ENCODE results near the gene TMEM91.
A peak's percentile ranks its signal among the peaks of the same experiment; 100 is the strongest.
"Not testable (repeated sequence)": the region's sequence is repeated elsewhere in the genome, so short reads cannot be mapped to it uniquely, and the experiment has no call there.

TMEM91 gene

DNA sequence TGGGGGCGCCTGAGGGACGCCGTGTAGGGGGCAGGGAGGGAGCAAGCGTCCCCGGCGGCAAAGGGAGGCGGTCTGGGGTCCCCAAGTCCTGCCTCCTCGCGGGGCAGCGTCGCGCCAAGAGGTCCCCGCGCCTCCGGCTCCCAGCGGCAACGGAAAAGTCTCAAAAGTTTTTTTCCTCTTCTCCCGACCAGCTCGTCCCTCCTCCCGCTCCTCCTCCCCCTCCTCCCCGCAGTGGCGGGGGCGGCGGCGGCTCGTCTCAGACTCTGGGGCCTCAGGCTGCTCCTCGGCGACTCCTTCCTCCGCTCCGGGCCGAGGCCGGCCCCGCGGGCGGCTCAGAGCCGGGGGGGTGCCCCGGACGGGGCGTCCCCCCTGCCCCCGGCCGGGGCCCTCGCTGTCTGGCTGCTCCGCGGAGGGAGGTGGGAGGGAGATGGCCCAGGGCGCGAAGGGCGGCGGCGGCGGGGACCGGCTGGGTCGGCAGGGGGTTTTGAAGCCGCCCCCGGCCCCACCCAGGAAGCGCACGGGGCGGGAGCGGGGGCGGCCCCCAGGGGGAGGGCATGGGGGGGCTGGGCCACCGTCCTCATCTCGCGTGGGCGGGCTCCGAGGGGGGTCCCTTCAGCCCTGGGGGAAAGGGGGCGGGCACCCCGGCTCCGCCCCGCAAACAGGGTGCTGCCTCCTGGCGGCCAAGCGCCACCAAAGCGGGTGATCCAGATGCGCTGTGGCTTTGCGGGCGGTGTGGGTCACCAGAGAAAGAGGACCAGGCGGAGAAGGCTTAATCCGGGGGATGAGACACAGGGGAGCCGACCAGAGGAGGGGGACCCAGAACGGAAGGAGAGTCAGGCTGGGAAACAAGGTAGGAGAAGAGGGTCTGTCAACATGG lies 22.6 kb upstream of the TMEM91 start, which contains the start of gene TGFB1:
Gene TGFB1, minus strand, starts transcription at position 457 of the 877 bp plus-strand sequence. CDS start 878 bp downstream, outside the sequence.
- DNase-seq, result no peak

DNA sequence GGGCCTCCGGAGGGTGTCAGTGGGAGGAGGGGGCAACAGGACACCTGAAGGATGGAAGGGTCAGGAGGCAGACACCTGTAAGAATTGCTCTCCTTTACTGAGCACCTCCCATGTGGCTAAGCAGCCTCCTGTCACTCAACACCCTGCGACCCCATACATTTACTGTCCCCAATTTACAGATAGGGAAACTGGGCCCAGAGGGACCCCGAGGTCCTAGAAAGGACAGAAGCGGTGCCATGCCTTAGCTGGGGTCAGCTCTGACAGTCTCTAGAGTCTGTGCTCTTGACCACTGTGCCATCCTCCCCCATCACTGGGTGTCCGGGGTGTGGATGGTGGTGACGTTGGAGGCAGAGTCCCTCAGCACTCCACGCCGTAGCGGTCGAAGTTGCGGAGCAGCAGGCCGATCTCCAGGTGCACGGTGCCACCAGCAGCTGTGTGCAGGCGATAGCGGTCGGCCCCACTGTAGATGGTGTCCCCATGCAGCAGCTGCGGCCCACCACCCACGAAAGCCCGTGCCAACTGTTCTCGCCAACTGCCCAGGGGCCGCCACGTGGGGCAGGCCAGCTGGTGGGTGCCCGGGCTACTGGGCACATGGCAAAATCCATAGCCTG lies 21.9 kb upstream of the TMEM91 start:
- no peak for DNase-seq

DNA sequence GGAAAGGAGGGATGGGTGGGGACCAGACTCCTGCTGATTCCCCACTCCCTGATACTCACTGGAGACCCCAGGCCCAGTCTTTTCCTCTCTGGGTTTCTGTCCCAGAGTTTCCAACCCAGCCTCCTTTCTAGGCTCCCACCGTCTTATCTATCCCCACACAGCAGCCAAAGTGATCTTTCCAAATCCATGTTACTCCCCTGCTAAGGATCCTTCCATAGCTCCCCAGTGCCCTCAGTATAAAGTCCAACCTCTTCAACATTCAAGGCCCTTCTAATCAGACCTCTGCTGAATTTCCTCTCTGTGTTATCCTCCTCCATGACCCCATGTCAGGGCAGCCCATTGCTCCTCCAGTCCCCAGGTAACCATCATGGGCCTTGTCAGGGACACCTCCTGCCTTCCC lies 21.3 kb upstream of the TMEM91 start:
- no peak for DNase-seq

DNA sequence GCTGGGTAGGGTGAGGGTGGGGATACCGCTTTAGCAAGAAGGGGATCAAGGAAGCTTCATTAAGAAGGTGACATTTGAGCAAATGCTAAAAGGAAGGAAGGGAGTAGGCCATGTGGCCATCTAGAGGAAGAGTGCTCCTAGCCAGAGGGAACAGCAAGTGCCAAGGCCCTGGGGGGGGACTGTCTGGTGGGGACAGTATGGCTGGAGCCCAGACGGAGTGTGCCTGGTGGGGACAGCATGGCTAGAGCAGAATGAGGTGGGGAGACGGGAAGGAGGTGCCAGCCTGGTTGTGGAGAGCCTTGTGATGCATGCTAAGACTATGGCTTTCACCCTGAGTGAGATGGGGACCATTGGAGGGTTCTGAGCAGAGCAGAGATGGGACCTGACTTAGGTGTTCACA lies 20.5 kb upstream of the TMEM91 start:
- no peak for DNase-seq

DNA sequence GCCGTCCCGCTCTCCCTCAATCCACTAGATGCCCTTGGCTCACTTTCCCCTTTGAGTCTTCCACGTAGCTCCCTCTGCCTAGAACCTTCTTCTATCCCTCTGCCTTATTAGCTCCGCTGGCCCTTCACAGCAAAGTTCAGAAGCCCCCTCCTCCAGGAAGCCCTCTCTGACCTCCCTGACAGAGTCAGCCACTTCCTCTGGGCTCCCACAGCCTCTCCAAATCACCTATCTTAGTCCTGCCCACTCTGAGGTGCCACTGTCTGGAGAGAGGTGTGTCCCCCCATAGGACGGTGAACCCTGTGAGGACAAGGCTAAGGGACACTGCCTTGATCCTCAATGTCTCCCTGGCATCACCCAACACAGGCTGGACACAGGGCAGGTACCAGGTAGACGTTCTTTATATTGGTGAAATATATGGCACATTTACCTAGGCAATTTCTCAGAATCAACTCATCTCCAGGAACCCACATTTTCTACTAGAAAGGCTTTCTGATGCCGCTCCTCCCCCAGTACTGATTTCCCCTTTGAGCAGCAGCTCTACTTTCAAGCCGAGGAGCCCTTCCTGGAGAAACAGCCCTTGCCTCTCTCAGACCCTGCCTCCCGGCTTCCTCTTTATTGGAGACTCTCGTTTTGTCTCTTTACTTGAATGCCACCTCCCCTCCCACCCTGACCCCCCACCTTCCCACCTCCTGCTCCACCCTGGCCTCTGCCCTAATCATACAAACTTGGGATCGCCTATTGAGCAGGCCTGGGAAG lies 19.2 kb upstream of the TMEM91 start:
- DNase-seq, result no peak

DNA sequence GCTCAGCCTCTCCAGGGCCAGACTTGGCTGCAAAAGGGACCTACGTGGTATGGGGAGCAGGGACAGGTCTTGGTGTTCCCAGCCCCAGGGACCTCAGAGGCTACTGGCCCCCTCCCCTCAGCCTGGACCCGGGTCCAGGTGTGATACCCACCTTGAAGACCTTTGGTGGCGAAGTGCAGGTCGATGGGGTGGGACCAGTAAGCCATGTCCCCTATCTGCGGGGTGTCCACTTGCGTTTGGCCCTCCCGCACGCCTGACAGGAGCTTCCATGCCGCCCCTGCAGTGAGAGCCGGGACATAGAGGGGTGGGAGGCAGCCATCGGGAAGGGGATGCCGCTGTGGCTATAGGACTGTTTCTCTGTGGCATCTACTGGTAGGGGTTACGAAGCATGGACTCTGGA lies 18.6 kb upstream of the TMEM91 start:
- DNase-seq, result no peak

DNA sequence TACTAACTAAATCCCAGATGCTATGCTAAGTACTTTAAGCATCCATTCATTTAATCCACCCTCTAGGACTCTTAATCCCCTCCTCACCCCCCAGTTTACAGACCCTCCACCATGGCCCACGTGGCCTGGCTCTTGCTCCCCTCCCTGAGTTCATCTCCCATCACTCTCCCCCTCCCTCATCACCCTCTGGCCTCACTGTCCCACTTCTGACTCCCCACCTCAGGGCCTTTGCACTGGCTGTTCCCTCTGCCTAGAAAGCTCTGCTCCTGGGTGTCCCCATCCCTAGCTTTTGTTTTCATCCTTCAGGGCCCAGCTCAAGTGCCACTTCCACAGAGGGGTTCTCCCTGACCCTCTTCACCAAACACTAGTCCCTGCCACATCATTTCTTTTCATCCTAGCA lies 16.6 kb upstream of the TMEM91 start:
- DNase-seq, result no peak

DNA sequence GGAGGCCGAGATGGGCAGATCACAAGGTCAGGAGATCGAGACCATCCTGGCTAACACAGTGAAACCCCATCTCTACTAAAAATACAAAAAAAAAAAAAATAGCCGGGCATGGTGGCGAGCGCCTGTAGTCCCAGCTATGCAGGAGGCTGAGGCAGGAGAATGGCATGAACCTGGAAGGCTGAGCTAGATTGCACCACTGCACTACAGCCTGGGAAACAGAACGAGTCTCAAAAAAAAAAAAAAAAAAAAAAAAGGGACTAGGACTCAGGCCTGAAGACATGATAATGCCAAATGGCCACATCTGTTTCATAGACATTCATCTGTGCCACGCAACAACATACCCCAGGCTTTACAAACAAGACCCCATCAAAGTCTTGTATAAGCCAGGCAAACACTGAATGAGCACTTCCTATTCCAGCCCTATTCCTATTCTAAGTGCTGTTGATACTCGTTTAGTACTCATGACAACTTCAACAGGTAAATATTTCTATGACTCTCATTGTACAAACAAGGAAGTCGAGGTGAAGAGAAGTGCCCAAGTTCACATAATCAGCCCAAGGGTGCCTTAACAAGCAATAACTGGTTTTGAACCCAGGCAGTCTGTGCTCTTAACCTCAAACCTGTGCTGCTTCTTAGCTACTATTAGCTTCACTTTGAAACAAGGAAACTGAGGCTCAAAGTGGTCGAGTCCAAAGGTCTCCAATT lies 14.0 kb upstream of the TMEM91 start:
- no peak for DNase-seq

DNA sequence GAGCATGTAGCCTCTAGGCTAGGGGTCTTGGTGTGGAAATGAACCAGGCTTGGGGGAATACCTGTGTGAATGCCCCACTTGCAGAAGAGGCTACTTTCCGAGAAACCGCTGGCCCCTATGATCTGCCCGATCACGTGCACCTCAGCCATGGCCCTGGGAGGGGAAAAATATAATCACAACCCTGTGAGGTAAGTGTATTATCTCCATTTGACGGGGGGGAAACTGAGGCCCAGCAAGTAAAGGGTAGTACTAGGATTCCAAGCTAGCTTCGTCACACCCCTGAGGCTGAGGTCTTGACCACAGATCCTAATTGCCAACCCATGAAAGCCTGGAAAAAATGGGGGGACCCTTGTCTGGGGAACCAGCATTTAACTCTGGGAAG lies 13.0 kb upstream of the TMEM91 start:
- no peak for DNase-seq

DNA sequence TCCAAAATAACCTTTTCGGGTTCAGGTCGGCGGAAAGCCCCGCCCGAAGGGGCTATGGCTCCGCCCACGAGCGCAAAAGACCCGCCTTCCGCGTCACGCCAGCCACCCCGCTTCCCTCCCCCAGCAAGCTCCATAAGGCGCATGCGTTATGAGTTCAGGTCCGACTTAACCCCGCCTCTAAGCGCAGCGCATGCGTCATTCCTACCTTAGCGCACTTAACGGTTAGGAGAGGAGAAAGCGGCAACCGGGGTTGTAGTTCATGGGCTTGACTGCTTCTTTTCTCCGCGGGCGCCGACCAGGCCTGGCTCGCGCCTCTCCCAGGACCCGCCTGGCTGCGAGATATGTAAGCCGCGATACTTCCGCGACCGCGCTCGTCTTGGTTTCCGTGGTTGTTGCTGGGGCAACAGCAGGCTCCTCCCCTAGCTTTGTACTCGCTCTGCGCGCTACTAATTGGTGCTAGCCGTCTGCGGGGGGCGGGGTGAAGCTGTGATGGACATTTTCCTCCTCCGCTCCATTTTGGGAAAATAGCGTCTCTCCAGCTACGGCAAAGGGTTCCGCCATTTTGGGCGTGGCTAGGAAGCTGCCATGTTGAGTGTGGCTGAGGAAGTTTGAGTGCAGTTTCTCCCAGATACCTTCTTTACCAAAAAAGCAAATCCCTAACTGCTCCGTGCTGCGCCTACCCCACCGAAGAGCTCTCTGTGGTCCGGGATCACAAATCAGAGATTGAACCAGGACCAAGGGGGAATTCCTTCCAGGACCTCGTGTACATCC lies 12.4 kb upstream of the TMEM91 start, which contains the start of gene B9D2:
Gene B9D2, minus strand, starts transcription at position 397 of the 771 bp plus-strand sequence. CDS start 630 bp downstream, outside the sequence.
- DNase-seq, result peak; percentile 94

DNA sequence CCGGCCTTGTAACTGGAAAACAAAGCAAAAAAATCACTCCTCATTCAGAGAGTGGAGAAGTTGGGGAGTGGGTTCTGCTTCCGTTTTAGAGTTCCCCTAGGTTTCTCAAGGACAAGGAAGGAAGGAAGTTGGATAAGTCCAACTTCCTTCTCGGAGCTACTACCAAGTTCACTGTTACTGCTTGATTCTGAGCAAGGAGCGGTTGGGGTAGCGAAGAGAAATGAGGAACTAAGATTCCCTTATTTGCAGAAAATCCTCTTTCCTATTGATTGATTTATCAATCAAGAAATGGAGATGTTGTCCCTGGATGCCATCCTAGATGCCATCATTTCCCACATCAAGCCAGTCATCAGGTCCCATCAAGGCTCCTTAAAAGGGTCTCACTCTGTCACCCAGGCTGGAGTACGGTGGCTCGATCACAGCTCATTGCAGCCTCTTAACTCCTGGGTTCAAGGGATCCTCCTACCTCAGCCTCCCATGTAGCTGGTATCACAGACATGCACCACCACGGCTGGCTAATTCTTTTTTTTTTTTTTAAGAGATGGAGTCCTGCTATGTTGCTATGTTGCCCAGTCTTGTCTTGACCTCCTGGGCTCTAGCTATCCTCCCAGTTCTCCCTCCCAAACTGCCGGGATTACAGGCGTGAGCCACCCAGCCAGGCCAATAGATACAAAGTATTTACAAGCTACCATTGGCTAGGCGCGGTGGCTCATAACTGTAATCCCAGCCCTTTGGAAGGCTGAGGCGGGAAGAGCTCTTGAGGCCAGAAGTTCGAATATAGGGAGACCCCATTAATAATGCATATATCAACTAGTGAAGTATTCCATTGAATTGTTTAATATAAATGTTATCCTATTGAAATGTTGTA lies 11.6 kb upstream of the TMEM91 start:
- DNase-seq, result no peak

DNA sequence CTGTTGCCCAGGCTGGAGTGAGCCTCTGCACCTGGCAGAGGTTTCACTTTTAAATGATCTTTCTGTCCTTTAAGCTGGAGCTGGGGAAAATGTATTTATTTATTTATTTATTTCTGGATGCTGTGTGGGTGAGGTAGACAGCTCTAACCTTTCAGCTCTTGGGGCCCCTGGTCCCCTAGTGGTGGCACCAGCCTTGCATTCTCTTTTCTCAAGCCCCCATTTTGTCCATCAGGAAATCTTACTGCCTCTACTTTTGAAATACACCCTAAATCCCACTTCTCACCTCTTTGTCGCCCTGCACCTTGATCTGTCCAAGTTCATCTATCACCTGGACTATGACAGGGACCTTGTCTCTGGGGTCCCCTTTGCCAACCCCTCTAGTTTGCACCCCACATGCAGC lies 10.2 kb upstream of the TMEM91 start:
- DNase-seq, result no peak

DNA sequence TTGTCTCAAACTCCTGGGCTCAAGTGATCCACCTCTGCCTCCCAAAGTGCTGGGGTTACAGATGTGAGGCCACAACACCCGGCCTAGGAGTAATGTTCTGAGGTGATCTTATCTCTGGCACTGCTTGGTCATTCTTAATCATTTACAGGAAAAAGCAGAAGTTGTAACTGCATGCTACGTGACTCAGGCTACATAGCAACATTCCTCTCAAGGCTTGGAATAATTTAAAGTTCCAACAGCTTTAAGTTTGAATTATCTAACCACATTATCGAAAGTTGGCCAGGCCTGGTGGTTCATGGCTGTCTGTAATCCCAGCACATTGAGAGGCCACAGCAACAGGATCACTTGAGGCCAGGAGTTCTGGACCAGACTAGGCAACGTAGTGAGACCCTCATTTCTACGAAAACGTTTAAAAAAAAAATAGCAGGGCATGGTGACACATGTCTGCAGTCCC lies 8.5 kb upstream of the TMEM91 start:
- no peak for DNase-seq

DNA sequence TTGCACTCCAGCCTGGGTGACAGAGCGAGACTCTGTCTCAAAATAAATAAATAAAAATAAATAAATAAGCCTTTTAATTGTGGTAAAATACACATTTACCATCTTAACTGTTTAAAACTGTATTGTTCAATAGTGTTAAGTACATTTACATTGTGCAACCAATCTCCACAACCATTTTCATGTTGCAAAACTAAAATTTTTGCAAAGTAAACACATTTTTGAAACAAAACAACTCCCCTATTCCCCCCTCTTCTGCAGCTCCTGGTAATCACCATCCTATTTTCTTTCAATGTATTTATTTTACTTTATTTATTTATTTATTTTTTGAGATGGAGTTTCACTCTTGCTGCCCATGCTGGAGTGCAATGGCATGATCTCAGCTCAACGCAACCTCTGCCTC lies 6.6 kb upstream of the TMEM91 start:
- DNase-seq, result no peak

DNA sequence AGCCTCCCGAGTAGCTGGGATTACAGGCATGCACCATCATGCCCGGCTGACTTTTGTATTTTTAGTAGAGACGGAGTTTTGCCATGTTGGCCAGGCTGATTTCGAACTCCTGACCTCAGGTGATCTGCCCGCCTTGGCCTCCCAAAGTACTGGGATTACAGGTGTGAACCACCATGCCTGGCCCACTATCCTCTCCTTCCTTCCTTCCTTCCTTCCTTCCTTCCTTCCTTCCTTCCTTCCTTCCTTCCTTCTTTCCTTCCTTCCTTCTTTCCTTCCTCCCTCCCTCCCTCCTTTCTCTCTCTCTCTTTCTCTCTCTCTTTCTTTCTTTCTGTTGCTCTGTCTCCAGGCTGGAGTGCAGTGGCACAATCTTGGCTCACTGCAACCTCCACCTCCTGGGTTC lies 5.2 kb upstream of the TMEM91 start:
- DNase-seq, result not testable (repeated sequence)

DNA sequence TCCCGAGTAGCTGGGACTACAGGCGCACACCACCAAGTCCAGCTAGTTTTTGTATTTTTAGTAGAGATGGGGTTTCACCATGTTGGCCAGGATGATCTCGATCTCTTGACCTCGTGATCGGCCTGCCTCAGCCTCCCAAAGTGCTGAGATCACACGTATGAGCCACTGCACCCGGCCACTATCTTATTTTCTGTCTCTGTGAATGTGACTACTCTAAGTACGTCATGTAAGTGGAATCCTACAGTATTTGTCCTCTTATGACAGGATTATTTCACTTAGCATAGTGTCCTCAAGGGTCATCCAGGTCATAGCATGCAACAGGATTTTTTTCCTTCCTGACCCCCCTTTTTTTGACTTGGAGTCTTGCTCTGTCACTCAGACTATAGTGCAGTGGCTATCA lies 4.8 kb upstream of the TMEM91 start:
- DNase-seq, result no peak

DNA sequence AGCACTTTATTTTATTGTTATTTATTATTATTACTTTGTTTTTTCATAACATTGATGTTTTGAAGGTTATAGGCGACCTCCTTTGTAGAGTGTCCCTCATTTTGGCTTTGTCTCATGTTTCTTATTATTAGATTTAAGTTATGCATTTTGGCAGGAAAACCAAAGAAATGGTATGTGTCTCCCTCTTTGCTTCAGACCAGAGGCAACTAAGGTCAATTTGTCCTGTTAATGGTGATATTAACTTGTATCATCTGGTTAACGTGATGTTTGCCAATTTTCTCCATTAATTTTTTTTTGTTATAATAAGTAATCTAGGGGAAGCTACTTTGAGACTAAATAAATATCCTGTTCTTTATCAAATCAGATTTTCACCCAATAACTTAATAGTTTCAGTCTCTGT lies 3.8 kb upstream of the TMEM91 start:
- DNase-seq, result no peak

DNA sequence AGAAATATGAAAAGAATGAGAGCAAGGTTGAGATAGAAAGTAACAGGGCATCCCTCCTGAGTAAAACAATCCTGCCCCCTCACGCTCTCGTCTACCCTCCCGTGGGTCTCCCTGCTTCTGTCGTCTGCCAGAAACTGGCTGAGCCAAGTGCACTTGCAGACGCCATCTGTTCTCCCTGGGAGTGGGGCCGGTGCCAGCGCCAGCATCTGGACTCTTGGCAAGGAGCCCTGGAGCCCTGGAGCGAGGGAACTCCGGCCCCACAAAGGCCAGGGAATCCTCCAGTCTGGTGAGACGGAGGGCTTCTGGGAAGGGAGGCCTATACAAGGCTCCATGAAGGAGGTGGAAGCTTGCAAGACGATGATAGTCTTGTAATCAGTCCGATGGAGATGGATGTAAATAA lies 2.3 kb upstream of the TMEM91 start:
- DNase-seq, result peak; percentile 66

DNA sequence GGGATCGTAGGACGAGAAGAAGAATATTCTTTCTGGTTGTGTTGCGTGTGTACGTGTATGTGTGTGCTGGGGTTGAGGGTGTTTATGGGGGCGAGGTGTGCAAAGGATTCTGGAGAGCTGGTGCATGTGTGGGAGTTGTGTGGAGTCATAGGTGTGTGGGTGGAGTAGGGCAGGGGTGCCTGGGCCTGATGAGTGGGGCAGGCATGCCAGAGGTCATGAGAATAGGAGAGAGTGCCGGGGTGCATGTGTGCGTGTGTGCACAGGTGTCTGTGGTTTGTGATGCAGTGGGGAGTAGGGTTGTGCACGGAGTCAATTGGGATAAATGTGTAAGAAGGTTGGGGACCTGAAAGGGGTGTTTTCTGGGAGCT lies 649 bp downstream of the TMEM91 start:
- no peak for DNase-seq

DNA sequence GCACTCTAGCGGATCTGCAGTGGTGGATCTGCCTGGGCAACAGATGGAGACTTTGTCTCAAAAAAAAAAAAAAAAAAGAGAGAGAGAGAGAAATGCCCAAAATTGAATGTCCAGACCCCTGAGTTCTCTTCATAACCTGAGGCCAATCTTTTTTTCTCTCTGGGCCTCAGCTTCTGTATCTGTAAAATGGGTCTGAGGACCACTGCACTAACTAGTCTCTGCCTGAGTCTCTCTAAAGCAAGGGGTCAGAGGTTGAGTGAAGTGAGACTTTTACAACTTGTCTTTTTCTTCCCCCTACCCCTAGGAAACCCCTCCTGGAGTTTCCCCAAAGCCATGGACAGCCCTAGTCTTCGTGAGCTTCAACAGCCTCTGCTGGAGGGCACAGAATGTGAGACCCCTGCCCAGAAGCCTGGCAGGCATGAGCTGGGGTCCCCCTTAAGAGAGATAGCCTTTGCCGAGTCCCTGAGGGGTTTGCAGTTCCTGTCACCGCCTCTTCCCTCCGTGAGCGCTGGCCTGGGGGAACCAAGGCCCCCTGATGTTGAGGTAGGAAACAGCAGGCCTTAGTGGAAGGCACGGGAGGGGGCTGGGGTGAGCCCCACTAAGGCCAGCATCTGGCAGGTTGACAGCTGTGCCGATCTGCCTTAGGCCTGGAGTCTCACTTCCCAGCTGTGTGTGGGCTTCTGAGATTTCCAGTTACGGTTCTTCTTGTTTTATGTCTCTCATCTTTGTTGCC lies 1.8 kb downstream of the TMEM91 start:
- DNase-seq, result no peak
